SK-N-MC (cell line): Measurements from ENCODE around the gene PRRC2A.

Source experiments
- FOXP2 ChIP-seq: optimal IDR thresholded peaks from 2 replicates; pipeline ENCODE3; 2011; ENCODE audit warnings: mild to moderate bottlenecking, moderate library complexity; ENCODE audit not compliant: insufficient read depth; ENCODE audit errors: extremely low read length, control extremely low read depth
- POLR2AphosphoS5 ChIP-seq: IDR thresholded peaks from 2 replicates; pipeline ENCODE4 v1.6.1; 2012; ENCODE audit warnings: mild to moderate bottlenecking, low read depth, low read length, borderline replicate concordance

DNA sequence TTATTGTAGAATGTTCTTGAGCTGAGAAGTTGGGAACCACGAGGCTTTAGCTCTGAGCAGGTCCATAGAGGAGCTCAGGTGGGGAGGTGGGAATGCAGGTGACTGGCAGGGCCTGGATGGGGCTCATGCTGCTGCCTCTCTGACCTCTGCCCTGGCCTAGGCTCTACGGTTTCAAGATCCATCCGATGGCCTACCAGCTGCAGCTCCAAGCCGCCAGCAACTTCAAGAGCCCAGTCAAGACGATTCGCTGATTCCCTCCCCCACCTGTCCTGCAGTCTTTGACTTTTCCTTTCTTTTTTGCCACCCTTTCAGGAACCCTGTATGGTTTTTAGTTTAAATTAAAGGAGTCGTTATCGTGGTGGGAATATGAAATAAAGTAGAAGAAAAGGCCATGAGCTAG lies 49.2 kb downstream of the PRRC2A start, which contains the start of gene LY6G5B:
- TF ChIP-seq POLR2AphosphoS5: no peak
- TF ChIP-seq FOXP2: no peak
